GM21786 (cell line): ENCODE measurements around the gene PRKD2.

Source experiments
- ATAC-seq: cut with Tn5 transposase; IDR thresholded peaks from one replicate; pipeline ENCODE4 v1.9.1; 2021; ENCODE audit not compliant: unreplicated experiment

Gene PRKD2

GRCh38 chr19:46742926-46743480 is 26.1 kb upstream of the PRKD2 start:
- no peak for ATAC-seq

- ATAC-seq = no peak
Observed at GRCh38 chr19:46741447-46741846, 24.5 kb upstream of the PRKD2 start.

- no peak for ATAC-seq
Observed at GRCh38 chr19:46739290-46739771, 22.4 kb upstream of the PRKD2 start.

- ATAC-seq = no peak
Observed at GRCh38 chr19:46737761-46738171, 20.9 kb upstream of the PRKD2 start.

- no peak for ATAC-seq
Observed at GRCh38 chr19:46737298-46737654, 20.4 kb upstream of the PRKD2 start.

GRCh38 chr19:46736531-46737297 is 19.8 kb upstream of the PRKD2 start:
- ATAC-seq = no peak

- no peak for ATAC-seq
Observed at GRCh38 chr19:46733690-46734292, 16.9 kb upstream of the PRKD2 start.

- ATAC-seq = no peak
Observed at GRCh38 chr19:46732966-46733689, 16.2 kb upstream of the PRKD2 start.

- no peak for ATAC-seq
Observed at GRCh38 chr19:46732172-46732938, 15.4 kb upstream of the PRKD2 start.

GRCh38 chr19:46731584-46731983 is 14.7 kb upstream of the PRKD2 start:
- no peak for ATAC-seq

GRCh38 chr19:46731007-46731501 is 14.1 kb upstream of the PRKD2 start:
- no peak for ATAC-seq

GRCh38 chr19:46730595-46730994 is 13.7 kb upstream of the PRKD2 start:
- ATAC-seq = no peak

GRCh38 chr19:46730187-46730586 is 13.3 kb upstream of the PRKD2 start:
- no peak for ATAC-seq

DNA sequence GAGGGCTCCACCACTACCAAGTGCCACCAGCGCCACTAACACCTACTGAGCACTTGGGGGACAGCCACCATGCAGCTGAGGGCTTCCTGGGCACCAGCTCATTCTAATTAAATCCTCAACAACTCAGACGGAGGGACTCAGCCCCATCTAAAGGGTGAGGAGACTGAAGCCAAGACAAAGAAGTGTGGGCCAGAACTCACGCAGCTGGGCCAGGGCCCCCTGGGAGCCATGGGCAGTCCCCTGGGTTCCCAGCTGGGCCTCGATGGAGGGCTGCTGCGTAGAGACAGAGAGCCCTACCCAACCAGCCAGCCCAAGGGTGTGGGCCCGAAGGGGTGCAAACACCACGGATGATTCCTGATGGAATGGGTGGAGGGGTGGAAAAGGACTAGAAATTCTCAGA is 12.8 kb upstream of the PRKD2 start:
- ATAC-seq = no peak

GRCh38 chr19:46728693-46729339 is 11.9 kb upstream of the PRKD2 start:
- no peak for ATAC-seq

DNA sequence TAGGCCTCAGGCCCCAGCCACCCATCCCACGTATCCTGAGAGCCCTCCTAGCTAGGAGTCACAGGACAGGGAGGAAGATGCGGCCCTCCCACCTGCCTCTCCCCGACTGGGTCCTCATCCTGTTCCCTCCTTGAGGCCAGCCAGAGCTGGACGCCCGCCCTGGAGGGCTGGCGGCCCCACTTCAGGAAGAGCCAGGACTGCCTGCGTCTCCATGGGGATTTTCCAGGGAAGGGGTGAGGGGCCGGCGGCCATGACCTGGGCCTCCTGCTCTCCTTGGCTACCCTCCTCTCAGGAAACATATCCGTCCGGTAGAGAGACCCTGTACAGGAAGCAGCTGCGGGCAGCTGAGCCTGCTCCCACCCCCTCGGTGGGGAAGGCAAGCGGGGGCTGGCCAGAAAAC is 11.3 kb upstream of the PRKD2 start:
- ATAC-seq = no peak

DNA sequence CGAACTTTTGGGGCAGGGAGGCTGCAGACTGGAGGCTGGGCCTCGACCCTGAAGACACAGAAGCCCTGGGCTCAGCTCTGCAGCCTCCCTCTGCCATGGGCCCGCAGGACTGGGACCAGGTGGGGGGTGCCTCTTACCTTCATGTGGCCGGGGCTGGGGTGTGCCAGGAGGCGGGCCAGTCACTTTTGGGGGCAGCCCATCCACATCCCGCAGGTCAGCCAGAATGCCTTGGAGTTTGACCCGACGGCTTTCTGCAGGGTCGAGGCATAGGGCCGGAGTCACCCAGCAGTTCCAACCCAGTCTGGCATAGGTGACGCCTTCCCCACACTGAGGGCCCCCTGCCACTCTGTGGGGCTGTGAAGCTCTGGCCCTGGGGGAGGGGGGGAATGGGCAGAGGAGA is 10.8 kb upstream of the PRKD2 start:
- no peak for ATAC-seq

DNA sequence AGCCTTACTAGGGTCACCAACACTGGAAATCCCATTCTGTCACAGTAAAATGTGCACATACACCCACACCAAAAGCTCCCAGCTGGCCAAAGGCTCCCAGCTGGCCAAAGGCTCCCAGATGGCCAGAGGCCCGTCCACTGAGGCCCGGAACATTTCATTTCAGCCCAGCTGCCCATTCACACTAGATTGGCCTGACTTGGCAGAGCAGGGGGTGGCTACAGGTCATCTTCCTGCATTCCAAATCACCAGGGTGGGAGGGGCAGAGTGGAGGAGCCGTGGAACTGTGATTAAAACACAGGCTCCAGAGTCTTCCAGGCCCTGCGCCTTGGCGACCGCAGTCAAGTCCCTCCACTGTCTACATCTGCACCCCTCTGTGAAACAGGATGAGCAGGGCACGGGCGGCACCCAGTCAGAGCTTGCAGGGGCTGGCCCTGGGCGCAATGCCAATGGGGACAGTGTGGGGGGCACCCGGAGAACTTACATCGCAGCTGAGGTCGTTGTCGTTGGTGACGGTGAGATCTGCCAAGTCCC is 10.1 kb upstream of the PRKD2 start:
- ATAC-seq = no peak

GRCh38 chr19:46726551-46726950 is 9.6 kb upstream of the PRKD2 start:
- ATAC-seq = no peak

DNA sequence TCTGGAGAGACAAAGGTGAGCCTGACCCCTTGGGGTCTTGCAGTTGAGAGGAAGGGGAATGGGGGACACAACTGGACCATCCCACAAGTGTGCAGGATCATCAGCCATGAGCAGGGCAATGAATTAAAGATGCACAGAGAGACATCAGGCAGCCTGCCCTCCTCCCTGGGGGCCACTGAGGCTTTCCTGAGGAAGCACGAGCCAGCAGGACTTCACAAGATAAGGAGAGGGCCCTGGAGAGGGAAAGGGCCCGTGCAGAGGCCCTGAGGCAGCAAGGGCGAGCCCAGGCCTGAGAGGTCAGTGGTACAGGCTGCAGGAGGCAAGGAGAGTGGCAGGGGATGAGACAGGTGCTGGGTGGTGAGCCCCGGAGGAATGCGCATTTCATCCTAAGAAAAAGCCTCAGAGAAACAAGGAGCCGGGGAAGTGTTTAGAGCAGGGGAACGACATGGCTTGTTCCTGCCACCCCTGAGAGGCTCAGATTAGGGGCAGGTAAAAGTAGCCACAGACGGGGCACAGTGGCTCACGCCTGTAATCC is 9.0 kb upstream of the PRKD2 start:
- no peak for ATAC-seq
